HPDE6-E6E7 (cell line): ENCODE data around the gene RHCG.

Experiments
- DNase-seq: peaks from one replicate; pipeline ENCODE4 v3.0.0; 2011; ENCODE audit warnings: missing footprints; ENCODE audit errors: extremely low spot score

The RHCG gene

DNA sequence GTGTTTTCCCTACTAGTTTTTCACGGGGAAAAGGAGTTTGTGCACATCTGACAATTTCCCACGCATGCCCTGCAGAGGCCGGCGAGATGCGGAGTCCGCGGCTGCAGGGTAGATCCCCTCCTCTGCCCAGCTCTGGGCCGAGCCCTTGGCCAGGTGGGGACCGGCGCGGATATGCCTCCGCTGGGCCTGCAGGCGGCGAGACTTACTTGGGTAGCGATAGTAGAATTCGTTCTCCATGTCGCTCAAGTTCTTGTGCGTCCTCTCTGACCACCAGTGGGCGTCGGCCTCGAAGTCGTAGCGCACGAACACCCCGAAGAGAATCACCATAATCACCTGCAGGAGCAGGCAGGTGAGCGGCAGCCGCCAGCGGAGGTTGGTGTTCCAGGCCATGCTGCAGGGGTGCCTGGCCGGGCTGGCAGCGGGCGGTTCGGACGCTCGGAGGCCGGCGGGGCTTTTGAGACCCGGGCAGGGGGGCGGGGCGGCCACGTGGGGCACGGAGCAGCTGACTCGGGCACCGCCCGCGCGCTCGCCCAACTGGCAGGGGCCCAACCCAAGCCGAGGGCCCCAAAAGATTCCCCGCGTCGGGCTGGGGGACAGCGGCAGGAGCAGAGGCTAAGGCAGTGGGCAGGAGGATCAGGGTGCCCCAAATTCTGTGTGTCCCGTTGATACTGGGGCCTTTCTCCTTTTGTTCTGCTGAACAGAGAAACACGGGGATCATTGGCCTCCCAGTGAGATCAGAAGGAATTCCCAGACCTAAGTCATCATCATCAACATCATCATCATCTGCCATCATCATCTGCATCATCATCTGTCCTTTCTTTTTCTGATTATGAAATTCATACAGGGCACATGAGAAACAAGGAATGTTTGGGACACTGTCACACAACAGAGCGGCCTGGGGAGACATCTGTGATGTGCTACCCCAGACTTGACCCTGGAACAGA, at the start of gene RHCG:
RHCG (minus strand) TSS at position 429 of the 944 bp plus-strand sequence; CDS start at position 390, 39 bp downstream.
- DNase-seq: peak; percentile 38

- DNase-seq: no peak
These were observed 47.0 kb upstream of the RHCG start for GRCh38 chr15:89543389-89543788.

DNA sequence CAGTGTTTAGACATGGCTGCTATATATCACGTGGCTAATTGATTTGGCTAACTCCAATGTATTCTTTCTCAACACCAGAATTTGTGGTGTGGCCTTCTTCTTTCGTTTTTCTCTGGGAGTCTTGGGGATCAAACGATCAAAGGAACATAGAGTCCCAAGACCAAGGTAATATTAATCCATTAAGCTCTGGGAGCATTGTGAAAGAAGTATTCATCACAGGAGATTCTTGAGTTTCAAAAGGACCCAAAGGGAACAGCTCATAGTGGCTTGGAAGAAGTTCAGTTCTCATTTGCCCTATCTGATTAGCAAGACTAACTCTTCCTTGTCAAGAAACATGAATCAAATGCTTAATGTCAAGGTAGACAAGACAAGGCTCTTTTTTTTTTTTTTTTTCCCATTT, 46.0 kb upstream of the RHCG start:
- DNase-seq: no peak

- DNase-seq: no peak
These were observed 42.6 kb upstream of the RHCG start for GRCh38 chr15:89539027-89539426.

DNA sequence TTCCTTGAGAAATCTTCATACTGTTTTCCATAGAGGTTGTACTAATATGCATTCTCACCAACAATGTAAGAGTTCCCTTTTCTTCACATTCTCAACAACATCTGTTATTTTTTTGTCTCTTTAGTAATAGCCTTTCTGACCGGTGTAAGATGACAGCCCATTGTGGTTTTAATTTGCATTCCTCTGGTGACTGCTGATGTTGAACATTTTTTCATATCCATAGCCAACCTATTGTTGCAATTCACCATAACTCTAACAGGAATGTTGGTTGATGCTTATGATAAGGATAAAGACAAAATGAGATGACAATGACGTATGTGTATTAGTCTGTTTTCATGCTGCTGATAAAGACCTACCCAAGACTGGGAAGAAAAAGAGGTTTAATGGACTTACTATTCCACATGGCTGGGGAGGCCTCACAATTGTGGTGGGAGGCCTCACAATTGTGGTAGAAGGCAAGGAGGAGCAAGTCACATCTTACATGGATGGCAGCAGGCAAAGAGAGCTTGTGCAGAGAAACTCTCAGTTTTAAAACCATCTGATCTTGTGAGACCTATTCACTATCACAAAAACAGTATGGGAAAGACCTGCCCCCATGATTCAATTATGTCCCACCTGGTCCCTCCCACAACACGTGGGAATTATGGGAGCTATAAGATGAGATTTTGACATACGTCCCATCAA, 37.6 kb upstream of the RHCG start:
- DNase-seq: no peak

- peak; percentile 45 for DNase-seq
These were observed 35.6 kb upstream of the RHCG start for GRCh38 chr15:89531796-89532537.

DNA sequence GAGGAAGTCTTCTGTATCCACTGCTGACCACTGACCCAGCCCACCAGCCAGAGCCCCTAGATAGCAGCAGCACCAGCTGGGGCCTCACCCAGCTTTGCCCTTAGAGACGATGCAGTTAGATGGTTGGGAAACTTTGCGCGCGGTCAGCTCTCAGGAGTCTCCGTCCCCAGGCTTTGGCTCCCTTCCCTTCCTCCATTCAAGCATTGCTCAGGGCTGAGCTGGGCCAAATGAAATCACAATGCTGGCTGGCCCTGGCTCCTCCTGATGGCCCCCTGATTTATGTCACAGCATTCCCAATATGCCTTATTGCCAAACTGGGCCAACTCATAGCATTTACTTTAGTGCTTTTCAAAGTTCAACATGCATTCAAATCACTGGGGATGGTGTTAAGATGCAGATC, 34.6 kb upstream of the RHCG start:
- DNase-seq: no peak

DNA sequence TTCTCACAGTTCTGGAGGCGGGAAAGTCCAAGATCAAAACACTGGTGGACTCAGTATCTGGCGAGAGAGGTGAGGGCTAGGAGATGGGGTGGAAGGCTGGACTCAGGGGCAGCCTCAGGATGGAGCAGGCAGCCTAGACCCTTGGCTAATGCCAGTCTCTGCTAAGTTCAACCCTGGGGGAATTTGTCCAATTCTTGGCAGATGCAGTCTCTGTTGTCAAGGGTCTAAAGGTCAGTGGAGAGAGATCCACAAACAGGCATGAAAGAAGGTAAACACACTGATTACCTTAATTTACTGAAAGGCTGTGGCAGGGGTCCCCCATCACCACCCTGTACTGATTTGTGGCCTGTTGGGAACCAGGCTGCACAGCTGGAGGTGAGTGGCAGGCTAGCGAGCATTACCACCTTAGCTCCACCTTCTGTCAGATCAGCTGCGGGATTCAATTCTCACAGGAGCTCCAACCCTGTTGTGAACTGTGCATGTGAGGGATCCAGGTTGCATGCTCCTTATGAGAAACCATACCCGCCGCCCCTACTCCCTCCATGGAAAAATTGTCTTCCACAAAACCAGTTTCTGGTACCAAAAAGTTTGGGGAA, 32.5 kb upstream of the RHCG start:
- no peak for DNase-seq

DNA sequence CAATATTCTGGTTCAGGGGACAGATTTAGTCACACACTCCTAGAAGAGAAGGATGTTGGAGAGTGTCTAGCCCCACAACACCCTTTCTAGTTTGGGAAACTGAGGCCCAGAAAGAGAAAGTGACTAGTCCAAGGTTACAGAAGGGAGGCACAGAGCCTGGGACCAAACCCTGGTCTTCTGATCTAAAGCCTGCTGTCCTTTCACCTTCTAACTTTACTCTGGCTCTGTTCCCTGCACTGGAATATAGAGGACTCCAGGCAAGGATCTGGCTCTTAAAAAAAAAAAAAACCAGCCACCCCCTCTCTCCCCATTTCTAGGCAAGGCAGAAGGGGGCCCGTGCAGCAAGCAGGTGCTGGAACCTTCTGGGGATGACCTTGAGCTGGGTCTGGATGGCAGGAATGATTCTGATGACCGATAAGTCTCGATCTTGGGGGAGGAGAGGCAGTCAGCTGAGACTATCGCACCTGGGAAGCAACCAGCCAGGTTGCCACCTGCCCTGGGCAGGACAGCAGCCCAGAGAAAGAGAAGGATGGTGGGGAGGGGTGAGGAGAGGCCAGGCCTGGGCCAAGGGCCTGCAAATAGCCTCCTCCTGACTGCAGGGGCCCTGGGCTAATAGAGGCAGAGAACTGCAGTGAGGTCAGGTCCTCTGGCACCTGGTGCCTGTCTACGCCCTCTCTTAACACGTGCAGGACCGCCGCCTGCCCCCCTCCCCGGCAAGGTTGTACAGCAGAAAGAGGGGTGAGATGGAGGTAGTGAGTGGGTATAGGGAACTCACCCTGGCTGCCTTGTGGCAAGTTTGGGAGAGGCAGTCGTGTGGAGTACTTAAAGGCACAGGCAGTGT, 30.4 kb upstream of the RHCG start:
- no peak for DNase-seq

DNA sequence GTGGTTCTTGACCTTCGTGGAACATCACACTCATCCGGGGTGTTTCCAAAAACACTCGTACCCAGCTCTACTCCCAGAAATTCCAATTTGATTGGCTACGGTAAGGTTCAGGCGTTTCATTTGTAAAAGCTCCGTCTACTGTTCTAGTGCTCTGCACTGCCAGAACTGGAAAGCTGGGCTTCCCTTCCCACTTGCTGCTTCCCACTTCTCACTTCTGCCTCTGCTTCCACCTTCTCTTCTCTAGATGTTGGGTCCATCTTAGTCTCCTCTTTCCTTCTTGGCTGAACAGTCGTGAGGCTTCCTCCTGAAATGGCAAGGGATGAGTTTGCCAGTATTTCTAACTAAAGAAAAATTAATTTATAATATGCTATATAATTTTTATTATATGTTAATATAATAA, 29.8 kb upstream of the RHCG start:
- DNase-seq: no peak

DNA sequence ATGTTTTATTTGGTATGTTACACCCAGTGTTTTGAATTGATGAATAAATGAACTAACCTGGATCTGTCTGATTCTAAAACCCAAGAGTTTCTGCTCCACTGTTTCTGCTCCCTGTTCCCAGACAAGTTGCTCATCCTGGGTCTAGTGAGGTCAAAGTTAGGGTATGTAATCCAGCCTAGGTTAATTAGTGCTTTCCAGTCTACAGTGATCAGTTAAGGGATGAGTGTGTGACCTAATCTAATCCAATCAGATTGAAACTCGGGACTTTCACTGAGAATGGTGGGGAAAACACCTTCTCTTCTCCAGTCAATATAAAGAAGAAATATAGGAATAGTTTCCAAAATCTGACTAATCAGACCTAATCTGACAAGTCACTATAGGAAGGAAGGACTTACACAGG, 27.8 kb upstream of the RHCG start:
- no peak for DNase-seq

GRCh38 chr15:89523101-89523500, 26.7 kb upstream of the RHCG start:
- no peak for DNase-seq

DNA sequence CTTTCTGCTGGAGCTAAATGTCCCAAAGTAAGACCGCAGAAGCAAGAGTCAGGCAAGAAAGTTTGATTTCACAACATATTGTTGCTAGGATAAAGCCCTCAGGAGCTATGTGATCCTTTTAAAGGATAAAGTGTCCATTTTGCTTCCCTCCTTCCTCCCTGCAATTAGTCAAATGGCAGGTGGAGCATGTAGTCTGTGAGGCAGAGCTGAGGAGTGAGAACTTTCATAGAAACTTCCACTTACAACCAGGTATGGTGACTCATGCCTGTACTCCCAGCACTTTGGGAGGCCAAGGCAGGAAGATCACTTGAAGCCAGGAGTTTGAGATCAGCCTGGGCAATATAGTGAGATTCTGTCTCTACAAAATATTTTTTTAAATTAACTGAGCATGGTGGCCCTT, 25.2 kb upstream of the RHCG start:
- no peak for DNase-seq

DNA sequence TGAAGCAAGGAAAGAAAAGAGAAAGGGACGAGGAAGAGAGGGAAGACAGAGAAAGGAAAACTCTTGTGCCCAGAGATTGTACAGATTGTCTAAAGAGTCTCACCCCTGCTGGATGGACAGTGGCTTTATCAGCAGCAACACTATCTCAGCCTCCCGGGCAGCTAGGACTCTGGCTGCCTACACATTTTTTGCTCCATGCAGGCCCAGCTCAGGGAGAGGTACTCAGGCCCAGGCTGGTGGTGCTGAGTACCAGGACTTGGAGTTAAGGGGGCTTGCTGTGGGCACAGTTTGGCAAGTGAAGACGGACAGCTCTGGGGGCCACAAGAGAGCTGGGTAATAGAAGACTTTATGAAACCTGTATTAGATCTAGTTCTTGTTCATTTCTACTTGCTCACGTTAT, 19.1 kb upstream of the RHCG start:
- DNase-seq: no peak

- peak; percentile 89 for DNase-seq
These were observed 18.4 kb upstream of the RHCG start for GRCh38 chr15:89514596-89515406.

- no peak for DNase-seq
These were observed 17.8 kb upstream of the RHCG start for GRCh38 chr15:89514186-89514585.

- DNase-seq: peak; percentile 66
These were observed 16.9 kb upstream of the RHCG start for GRCh38 chr15:89513284-89513683.

GRCh38 chr15:89512631-89513030, 16.2 kb upstream of the RHCG start:
- no peak for DNase-seq

DNA sequence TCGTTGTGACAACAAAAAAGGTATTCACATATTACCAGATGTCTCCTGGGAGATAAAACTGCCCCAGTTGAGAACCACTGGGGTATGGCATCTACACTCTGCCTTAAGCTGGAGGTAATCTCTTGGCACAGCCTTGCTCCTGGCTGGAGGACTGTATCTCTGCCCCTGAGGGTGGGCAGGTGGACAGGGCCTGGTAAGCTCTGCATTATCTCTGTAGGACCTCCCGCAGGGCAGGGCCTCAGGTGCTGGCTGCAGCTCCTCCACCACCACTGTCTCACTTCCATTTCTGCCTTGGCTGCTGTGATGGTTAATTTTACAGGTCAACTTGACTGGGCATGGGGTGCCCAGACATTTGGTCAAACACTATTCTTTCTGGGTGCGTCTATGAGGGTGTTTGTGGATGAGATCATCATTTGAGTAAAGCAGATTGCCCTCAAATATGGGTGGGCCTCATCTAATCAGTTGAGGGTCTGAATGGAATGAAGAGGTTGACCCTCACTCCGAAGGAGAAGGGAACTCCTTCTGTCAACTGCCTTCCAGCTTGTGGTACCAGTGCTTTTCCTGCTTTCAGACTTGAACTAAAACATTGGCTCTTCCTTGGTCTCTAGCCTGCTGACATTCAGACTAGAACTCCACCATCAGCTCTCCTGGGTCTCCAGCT, 9.8 kb upstream of the RHCG start:
- no peak for DNase-seq

DNA sequence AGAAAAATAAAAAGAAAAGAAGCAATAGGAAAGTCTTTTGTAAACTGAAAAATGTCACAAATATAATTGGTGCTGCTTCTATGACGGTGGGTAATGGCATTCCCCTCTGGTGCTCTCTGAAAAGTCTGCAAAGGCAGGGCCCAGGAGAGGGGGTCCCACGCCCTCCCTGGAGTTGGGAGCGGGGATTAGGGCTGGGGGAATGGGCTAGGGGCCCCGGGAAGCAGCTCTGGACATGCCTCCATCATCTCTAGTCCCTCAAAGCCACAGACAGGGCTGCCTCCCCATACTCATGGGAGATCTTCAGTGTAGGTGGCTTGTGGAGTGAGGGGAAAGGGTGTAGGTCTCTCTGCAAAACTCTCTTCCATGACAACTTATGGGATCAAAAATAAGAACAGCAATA, 7.8 kb upstream of the RHCG start:
- no peak for DNase-seq
